ENCODE measurements around the gene ATG10. TPM values are rescaled to one million over a fixed set of nuclear protein-coding genes. Genes with fewer than 3 reads are reported as not detected.

ATG10 gene
- total and polyA plus RNA-seq, 2 experiments from 2014 or later, result 12.5 to 17.7 TPM

GRCh38 chr5:82185851-82186250 lies 214.0 kb downstream of the ATG10 start:
- no peaks in the 10 kb centered on the region for H3K36me3 Mint-ChIP-seq (ENCODE audit: low read depth)
- Histone ChIP-seq H3K4me3 (no peak overlapping the region), H3K4me1 (ENCODE audit: insufficient read depth) (no peaks in the 10 kb centered on the region), H3K27me3 (ENCODE audit: insufficient read depth) (no peaks in the 10 kb centered on the region), H3K9me2 (ENCODE audit: insufficient read depth) (no peaks in the 10 kb centered on the region; the same call in 1 of the 2 replicates), H3K4me2 (no peak overlapping the region), H3F3A (replicated peaks; ENCODE audit: low read depth) (no peaks in the 10 kb centered on the region), H4K20me1 (replicated peaks; ENCODE audit: insufficient read depth) (no peaks in the 10 kb centered on the region; the same call in 1 of the 2 replicates), H3K27ac (ENCODE audit: low read depth) (no peak overlapping the region), H2AFZ (no peak overlapping the region), H3K36me3 (ENCODE audit: insufficient read depth) (no peaks in the 10 kb centered on the region), H3K79me2 (replicated peaks; ENCODE audit: insufficient read depth) (no peaks in the 10 kb centered on the region)
- no peaks in the 10 kb centered on the region for H3K9me3 Mint-ChIP-seq
- TF ChIP-seq EZH2 (IDR thresholded peaks at IDR 0.05; ENCODE audit: low read depth, unreplicated experiment) (no peak), NANOG (IDR thresholded peaks at IDR 0.05; ENCODE audit: borderline replicate concordance) (no peak), ZNF331 (CRISPR knock-in tag; IDR thresholded peaks at IDR 0.05; ENCODE audit: low read depth) (no peak), REST (IDR thresholded peaks at IDR 0.05; ENCODE audit: unreplicated experiment) (no peak), EZH2phosphoT487 (IDR thresholded peaks at IDR 0.05; ENCODE audit: unreplicated experiment) (no peak), STAT1 (IDR thresholded peaks at IDR 0.05; ENCODE audit: unreplicated experiment) (no peak), POLR2AphosphoS5 (IDR thresholded peaks at IDR 0.05; ENCODE audit: low read depth) (no peak), CTCF (conservative IDR thresholded peaks at IDR 0.05; ENCODE audit: low read depth in 2 of 2) (no peak), ETS1 (IDR thresholded peaks at IDR 0.05) (no peak), JUNB (IDR thresholded peaks at IDR 0.05; ENCODE audit: unreplicated experiment) (no peak), ZNF114 (CRISPR knock-in tag; IDR thresholded peaks at IDR 0.05) (no peak), CREB1 (CRISPR knock-in tag; IDR thresholded peaks at IDR 0.05; ENCODE audit: low read depth) (no peak), ZNF462 (CRISPR knock-in tag; IDR thresholded peaks at IDR 0.05) (no peak)
- DNase-seq (ENCODE audit: low spot score) (no peak), ATAC-seq (no peak)
- H3K27me3 Mint-ChIP-seq (ENCODE audit: insufficient read depth, low read depth, poor library complexity), result no peaks in the 10 kb centered on the region
- no peak overlapping the region for H3K27ac Mint-ChIP-seq
- H3K4me1 Mint-ChIP-seq, result no peaks in the 10 kb centered on the region
- no peak overlapping the region for H3K4me3 Mint-ChIP-seq
